Posterior vena cava (tissue), 2 donors: ENCODE measurements around the gene MALT1. TPM values are rescaled to one million over a fixed set of nuclear protein-coding genes. Genes with fewer than 3 reads are reported as not detected.
"Not testable (repeated sequence)": the region's sequence is repeated elsewhere in the genome, so short reads cannot be mapped to it uniquely, and the experiment has no call there.

ENCODE experiments used
- DNase-seq: peaks from one replicate; pipeline ENCODE4 v3.0.0-alpha.2; 2020; ENCODE audit warnings: low spot score
- intact Hi-C, 2 donors: fragments of 100-400 bp; cut with DNase I; formaldehyde crosslinking; loops; one replicate each; pipeline versions ENCODE4 v1.14.1 to v1.14.2; 2022 to 2023
- total RNA-seq, 2 donors: library from RNA; stranded (reverse); fragmentation: NEBNext Ultra II Directional; extraction: Animal tissue kit (Norgen Biotek cat#: 25700); gene quantifications; one replicate each; pipeline ENCODE4 v1.2.1, GENCODE V29; 2021
- donor health status: DM: yes; HTN: yes; CAD: no.
- donor health status: DM: yes; HTN: yes; CAD: no.

Gene MALT1
- total RNA-seq, 2 donors from 2014 or later, result 12.8 to 19.1 TPM

GRCh38 chr18:58649966-58650816 lies 21.1 kb upstream of the MALT1 start:
- intact Hi-C loops, result no loop called here
- DNase-seq, result no peak

GRCh38 chr18:58650830-58651229 lies 20.4 kb upstream of the MALT1 start:
- intact Hi-C loops, DNase-seq: not testable (repeated sequence)

- intact Hi-C loops, result not testable (repeated sequence)
Measured at GRCh38 chr18:58653144-58653722, 18.0 kb upstream of the MALT1 start.

DNA sequence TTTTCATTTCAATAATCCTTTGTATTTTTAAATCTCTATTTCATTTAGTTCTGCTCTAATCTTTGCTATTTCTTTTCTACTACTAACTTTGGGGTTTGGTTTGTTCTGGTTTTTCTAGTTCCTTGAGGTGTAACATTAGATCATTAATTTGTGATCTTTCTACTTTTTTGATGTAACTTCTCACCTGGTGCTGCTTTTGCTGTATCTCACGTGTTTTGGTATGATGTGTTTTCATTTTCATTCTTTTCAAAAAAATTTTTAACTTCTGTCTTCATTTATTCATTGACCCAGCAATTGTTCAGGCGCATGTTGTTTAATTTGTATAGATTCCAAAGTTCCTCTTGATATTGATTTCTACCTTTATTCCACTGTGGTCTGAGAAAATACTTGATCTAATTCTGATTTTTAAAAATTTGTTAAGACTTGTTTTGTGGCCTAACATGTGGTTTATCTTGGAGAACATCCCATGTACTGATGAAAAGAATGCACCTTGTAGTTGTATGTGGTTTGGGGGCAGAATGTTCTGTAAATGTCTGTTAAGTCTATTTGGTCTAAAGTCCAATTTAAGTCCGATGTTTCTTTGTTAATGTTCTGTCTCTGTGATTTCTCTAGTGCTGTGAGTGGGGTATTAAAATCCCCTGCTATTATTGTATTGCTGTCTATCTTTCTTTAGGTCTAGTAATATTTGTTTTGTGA lies 17.3 kb upstream of the MALT1 start:
- intact Hi-C loops, result no loop called here
- no peak for DNase-seq

More at GRCh38 chr18:58653144-58653722, 18.0 kb upstream of the MALT1 start:
- DNase-seq, result not testable (repeated sequence)

DNA sequence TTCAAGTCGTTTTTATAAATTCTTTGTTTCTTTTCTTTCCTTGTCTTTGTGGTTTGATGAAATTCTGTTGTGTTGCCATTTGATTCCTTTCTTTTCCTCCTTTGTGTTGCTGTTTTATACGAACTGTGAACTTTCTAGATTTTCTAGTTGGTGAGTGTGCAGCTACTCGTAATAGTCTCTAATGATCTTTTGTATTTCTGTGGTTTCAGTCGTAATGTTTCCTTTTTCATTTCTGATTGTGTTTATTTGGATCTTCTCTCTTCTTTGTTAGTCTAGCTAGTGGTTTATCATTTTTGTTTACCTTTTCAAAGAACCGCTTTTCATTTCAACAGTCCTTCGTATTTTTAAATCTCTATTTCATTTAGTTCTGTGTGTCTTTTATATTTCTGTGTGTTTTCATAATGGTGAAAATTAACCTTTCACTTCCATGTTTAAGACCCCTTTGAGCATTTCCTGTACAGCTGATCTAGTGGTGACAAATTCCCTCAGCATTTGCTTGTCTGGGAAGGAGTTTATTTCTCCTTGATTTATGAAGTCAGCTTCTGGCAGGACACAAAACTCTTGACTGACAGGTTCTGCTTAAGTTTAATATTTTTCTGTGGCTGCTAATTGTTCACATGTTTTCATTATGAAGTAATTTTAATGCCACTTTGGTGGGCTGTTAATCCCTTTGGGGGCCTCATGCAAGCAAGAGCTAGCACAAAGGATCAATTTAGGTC lies 16.2 kb upstream of the MALT1 start:
- DNase-seq, result no peak
- intact Hi-C loops, result no loop called here

DNA sequence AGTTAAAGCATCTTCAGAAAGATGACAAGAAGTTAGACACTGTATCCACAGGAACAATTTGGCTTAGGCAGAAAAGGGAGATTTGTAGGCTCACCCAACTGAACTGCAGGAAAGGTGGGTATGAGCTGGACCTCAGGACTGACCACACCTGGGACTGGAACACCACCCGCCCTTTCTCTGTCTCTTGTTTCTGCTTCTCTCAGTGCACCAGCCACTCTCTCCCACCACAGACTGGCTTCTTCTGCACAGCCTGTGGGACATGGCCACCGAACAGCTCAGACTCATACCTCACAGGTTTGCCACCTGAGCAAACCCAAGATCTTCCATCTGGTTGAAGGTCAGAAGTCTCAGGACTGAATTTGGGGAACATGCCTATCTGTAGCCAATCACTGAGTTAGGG lies 14.2 kb upstream of the MALT1 start:
- intact Hi-C loops, result no loop called here
- no peak for DNase-seq

- intact Hi-C loops, result no loop called here
- DNase-seq, result no peak
Measured at GRCh38 chr18:58657494-58657893, 13.8 kb upstream of the MALT1 start.

DNA sequence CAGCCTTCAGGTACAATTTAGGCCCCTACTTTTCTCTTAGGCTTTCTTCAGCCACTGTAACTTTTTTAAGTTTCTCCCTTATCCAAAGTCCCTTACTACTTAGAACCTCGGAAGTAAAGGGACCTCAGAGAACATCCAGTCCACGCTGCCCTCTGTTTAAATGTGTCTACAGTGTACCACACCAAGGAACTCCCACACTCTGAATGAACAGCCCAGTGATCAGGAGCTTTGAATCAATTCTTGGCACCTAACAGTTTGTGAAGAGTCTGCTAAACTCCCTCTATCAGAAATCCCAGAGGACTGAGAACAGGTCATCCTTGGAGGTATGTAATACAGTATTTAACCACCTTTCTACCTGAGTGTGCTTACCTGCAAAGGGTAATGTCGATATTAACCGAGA lies 11.6 kb upstream of the MALT1 start:
- DNase-seq, result no peak
- intact Hi-C loops, result no loop called here

DNA sequence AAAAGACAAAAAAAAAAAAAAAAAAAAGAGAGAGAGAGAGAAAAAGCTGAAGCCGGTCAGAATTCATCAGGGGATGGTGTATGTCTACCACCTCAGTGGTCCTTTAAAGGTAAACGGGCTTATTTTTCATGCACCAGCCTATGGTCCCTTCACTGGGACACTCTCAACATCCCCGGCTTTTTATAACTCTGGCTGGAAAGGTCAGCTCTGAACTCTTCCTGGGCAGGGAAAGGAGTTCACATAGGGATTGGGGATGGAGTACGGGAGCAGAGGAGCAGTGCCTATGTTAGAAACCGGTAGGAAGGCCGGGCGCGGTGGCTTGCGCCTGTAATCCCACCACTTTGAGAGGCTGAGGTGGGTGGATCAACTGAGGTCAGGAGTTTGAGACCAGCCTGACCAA lies 10.3 kb upstream of the MALT1 start:
- intact Hi-C loops, result no loop called here
- no peak for DNase-seq

- intact Hi-C loops, result no loop called here
- DNase-seq, result no peak
Measured at GRCh38 chr18:58661423-58661822, 9.8 kb upstream of the MALT1 start.

DNA sequence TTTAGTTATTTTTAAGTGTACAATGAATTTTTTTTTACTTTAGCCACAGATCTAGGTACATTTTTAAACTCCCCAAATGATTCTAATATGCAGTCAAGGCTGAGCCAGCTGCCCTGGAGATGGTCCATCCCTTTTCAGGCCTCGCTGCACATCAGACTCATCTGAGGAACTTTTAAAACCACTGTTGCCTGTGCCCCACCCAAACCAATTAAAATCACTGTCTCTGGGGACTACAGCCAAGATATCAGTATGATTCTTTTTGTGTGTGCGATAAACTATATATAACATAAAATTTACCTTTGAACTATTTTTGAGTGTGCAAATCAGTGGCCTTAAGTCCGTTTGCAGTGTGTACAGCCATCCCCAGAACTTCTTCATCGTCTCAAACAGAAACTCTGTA lies 9.1 kb upstream of the MALT1 start:
- intact Hi-C loops, result no loop called here
- DNase-seq, result no peak

DNA sequence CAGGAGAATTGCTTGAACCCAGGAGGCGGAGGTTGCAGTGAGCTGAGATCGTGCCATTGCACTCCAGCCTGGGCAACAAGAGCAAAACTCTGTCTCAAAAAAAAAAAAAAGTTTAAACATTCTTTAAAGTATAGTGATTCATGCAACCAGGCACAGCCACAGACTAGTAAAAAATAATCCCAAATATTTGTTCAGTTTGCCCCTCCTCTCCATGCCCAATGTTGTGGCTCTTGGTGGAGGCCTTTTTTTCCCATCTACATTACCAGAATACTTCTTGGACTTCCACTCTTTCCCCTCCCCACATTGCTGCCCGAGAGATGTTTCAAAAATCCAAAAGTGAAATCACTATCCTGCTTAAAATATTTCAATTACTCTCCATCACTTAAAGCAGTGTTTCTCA lies 5.1 kb upstream of the MALT1 start:
- intact Hi-C loops, result no loop called here
- DNase-seq, result no peak

GRCh38 chr18:58668211-58668610 lies 3.1 kb upstream of the MALT1 start:
- DNase-seq, result no peak
- intact Hi-C loops, result no loop called here

DNA sequence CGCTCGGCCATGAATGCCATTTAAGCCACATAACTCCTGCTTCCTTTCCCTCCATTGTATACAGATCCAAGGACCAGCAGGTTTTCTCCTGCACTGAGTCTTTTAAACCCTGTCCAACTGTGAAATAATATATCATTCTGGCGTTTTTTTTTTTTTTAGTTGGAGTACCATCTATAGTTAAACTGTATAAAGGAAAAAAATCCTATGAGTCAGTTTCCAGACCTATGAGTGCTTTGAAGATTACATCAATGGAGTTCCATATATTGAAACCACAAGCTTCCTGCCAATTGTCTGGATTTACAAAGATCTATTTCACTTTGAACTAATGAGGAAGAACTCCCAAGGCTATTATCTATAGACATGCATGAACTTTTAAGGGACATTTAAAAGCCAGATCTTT lies 2.4 kb upstream of the MALT1 start:
- DNase-seq, result no peak
- intact Hi-C loops, result no loop called here

GRCh38 chr18:58669731-58670378 lies 1.4 kb upstream of the MALT1 start:
- intact Hi-C loops, result no loop called here
- no peak for DNase-seq

GRCh38 chr18:58670404-58671110 lies 708 bp upstream of the MALT1 start:
- intact Hi-C loops, result no loop called here
- no peak for DNase-seq

DNA sequence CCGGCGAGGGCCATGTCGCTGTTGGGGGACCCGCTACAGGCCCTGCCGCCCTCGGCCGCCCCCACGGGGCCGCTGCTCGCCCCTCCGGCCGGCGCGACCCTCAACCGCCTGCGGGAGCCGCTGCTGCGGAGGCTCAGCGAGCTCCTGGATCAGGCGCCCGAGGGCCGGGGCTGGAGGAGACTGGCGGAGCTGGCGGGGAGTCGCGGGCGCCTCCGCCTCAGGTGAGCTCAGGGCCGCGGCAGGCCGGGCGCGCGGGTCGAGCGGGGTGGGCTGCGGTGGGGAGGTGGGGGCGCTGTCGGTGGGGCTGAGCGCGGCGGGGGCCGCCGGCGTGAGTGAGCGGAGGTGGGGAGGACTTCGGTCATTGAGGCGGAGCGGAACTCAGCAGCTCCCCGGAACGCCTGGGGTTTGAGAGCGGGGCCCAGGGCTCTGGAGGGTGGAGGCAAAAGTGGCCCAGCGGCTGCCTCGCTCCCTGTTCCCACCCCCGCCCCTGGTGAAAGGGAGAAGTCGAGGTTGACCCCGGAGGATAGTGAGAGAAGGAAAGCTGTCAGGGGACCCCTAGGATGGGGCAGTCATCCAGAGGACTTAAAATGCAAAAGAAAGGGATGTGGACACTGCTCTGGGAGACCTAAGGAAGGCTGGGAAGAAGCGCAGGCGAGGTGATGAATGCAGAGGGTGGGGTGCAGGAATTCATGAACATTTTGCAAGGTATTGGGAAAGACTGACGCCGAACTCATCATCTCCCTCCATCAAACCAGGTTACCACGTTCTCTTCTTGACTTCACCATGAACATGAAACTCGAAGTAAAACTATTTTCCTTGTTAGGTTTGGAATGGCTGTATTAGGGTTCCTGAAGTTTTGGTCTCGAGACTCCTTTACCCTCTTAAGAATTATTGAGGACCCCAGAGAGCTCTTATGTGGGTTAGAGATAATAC lies 633 bp downstream of the MALT1 start:
- intact Hi-C loops, result no loop called here
- no peak for DNase-seq

GRCh38 chr18:58674159-58674558 lies 2.9 kb downstream of the MALT1 start:
- no peak for DNase-seq
- intact Hi-C loops, result no loop called here
